HuH-7.5 (cell line): ENCODE results near the gene GPR34.
"Not testable (repeated sequence)": the region's sequence is repeated elsewhere in the genome, so short reads cannot be mapped to it uniquely, and the experiment has no call there.

Experiments used
- DNase-seq: peaks from one replicate; pipeline ENCODE4 v3.0.0; 2011; ENCODE audit warnings: low spot score

GPR34 gene

DNA sequence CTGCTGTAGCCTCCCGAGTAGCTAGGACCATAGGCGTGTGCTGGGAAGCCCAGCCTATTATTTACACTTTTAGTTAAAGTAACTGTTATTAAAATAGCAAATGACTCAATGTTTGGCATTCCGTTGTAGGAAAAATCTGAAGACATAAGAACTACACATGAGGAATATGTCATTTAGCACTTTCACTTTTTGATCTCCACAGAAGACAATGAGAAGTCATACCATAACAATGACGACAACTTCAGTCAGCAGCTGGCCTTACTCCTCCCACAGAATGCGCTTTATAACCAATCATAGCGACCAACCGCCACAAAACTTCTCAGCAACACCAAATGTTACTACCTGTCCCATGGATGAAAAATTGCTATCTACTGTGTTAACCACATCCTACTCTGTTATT lies 6.7 kb downstream of the GPR34 start:
- no peak for DNase-seq

DNA sequence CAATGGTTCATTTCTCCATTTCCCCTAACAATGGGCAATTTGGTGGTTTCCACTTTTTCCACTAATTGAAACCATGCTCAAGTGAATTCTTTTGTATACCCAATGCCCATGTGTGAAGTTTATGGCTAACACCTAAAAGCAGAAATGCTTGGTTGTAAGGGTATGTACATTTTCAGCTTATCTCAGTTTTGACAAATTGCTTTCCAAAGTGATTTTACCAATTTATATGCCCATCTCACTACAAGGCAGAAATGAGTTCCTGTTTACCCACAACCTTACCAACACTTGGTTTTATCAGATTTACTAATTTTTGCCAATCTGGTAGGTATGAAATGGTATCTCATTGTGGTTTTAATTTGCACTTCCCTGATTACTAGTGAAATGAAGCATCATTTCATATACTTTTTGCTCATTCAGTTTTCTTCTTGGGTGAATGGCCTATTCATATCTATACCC lies 14.8 kb downstream of the GPR34 start:
- no peak for DNase-seq

DNA sequence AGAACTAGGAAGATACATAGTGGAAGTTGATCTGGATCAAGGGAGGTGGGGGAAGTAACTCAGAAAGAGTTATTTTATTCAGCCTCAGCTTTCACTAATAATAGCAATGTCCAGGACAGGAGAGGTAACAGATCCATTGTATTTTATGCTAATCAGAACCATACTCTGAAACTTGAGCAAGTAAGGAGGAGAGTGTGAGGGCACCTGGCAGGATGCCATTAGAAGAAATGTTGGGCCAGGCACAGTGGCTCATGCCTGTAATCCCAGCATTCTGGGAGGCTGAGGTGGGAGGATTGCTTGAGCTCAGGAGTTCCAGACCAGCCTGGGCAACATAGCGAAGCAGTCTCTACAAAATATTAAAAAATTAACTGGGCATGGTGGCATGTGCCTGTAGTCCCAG lies 16.3 kb downstream of the GPR34 start:
- DNase-seq = no peak

DNA sequence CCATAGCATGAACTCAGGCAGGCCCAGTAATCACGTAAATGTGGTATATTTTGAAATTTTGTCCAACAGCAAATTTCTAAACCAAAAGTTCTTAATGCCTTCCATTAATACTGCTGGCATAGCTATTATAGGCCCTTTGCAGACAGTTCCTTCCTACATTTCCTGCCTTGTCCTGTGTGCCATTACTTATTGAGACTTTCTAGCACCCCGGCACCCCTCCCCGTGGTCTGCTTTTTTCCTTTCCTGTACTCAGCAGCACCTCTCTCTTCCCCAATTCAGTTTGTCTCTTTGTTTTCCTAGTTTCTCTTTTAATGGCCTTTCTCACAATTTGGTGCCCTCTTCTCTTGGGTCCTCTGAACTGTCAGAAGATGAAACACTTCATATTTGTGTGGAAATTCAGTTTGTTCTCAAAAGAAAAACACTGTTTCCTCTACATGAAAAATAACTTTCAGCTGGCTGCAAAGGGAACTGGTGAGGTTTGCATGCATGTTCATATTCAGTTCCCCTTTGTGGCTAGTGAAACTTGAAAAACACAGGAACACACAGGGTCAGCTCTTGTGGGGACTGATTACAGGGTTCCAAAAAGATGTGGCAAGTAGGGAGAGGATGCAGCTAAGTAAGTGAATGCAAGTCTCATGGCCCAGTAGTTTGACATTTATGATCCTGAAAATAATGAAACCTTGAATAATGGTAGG lies 17.1 kb downstream of the GPR34 start:
- no peak for DNase-seq

DNA sequence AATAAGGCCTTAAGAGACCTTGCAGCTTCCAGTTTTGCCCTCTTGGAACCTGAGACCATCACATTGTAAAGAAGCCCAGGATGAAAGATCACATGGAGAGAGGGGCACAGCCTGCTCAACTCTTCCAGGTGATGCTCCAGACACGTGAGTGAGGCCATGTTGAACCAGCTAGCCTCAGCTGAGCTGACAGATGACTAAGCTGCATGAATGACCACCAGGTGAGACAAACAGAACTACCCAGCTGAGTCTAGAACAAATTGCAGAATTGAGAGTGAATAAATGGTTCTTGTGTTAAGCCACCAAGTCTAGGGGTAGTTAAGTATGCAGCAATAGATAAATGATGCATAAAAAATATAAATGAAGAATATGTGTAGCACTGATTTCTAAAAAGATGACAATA lies 18.4 kb downstream of the GPR34 start:
- DNase-seq = no peak

DNA sequence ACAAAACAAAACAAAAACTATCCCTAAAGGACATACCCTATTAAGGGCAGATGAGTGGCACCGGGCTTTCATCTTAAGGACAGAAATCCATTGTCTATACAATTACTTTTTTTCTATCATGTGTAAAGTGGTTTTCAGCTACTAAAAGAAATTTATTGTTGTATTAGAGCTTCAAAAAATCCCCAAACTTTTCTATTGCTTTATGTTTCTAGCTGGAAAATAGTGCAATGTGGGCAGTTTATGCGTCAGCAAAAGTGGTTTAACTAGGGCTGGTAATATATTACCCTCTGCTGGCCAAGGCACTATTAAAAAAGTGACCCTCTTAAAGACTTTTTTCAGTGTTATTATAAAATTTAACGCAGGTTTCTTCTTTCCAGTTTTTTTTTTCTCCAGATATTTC lies 19.7 kb downstream of the GPR34 start:
- no peak for DNase-seq

DNA sequence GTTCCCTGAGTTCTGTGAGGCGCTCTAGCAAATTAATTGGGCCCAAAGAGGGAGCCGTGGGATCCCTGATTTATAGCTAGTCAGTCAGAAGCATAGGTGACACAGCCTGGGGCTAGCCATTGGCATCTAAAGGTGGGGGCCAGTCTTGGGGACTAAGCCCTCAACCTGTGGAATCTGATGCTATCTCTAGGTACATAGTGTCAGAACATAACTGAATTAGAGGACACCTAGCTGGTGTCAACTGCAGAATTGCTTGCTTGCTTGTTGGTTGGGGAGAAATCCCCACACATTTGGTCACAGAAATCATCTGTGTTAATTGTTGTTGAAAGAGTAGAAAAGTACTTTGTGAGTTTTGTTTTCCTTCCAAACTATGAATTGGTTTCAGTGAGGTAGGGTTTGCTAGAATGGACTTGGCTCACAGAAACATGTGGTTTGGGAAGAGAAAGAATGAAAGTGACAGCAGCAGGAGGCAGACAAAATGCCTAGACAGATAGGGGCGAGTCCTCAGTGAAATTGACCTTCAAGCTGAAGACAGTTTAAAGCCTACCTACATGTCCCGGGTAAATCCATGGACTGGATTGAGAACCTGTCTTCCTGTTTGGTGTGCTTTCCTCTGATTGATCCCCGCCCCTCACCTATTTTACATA lies 22.4 kb downstream of the GPR34 start:
- no peak for DNase-seq

DNA sequence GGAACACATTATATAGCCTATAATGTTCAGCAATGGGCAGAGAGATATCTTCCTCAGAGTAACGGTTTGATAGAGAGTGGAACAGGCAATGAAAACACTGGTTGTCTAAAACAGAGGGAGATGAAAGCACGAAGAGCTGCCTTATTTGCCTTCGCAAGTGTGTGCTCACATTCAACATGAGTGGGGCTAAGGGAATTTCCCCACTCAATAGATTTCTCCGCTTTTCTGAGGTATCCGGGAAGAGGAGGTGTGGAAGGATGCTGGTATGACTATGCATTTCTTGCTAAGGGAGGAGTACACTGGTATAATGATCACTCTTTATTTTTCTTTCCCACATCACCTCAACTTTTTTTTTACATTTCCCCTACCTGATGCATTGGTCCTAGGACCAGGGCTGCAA lies 27.4 kb downstream of the GPR34 start:
- DNase-seq = no peak

DNA sequence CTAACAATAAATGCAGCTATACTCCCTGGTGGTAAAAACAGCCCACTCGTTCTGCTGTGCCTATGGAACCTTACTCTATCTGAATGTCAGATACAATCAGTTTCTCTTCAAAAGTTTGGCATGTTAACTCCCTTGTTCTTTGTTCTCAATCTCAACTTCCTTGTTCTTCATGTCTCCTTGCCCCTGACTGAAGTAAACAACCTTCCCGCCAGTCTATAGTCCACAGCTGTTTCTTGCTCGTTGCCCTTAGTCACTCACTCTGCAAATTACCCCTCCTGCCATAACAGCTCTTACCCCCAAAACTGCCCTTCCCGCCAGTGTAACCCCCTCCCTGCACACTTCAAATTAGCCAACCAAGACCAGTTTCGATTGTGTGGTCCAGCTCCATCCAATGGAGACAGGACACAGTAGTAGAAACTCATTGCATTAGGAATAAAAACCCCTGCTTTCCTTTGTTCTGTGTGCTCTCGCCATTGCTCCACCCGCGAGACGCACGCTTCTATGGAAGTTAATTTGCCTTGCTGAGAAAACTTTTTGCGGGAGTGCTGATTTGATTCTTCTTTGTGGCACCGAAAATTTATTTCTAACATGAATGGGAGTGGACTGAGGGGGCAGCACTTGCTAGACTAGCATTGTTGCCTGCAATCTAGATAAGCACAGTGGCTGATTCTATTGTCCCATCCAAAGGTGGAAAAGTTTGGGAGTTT lies 28.1 kb downstream of the GPR34 start:
- DNase-seq = no peak

DNA sequence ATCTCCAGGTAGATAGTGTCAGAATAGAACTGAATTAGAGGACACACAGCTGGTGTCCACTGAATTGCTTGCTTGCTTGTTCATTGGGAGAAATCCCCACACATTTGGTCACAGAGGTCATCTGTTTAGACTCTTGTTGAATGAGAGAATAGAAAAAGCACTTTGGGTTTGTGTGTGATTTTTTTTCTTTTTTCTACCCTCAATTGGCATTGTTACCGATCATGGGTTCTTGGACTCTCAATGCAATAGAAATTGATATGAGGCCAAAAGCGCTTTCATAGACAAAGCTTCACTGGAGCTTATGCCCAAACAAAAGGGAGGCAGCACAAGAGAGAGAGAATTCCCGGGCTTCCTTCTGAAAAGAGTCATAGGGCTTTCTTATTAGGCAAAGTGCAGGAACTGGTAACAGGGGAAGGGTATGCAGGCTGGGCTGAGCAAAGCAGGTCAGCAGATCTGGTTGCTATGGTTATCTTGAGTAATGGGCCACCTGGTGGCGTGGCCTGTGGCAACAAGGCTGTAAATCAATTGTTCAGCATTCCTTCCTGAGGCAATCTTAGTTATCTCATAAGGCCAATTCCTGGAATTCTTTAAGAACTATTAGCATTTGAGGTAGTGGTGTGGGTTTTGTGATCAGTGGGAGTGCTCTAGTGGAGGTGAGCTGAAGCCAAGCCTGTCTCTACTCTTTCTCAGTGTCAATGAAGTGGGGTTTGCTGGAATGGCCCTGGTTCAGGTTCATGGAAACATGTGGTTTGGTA lies 29.9 kb downstream of the GPR34 start:
- no peak for DNase-seq

DNA sequence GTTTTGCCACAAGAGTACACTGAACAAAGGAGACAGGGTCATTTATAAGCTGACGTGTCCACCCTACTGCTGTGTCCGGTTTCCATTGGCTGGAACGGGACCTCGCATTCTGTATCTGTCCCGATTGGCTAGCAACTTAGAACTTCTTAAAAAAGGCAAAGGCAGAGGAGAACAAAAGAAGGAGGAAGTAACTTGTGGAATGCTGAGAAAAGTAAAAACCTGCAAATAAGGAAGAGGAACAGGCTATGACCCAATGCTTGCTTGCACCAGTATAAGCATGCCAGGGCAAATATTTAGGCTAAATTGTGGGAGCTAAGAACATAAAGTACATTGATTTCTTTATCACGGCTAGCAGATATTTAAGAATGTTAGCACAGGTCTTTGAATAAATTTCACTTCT lies 30.8 kb downstream of the GPR34 start:
- not testable (repeated sequence) for DNase-seq

DNA sequence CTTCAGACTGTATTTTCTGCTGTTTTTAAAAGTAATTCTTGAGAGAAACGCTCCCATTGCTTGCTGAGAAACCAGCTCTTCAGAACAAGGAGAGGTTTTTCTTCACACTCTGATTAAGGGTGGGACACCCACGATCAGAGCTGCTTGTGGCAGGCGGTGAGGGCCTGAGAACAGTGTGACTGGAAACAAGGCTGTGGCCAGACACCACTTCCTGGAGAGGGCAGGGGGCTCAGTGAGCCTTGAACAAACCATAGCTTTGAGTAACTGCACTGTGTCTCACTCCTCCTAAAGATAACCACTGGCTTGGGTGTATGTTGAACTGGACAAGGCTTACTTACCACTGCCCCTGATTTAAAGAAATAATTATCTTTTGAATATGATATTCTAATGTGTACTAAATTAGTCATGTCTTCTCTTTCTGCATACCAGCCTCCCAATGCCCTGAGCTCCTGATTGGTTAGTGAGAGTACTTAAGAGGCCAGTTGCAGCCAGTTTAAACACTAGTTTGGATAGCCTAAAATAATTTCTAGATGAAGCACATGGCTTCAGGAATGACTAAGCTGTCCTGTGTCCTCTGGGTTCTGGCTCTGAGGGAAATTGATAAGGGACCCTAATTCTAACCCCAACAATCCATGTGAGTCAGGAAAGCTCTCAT lies 31.5 kb downstream of the GPR34 start:
- no peak for DNase-seq

DNA sequence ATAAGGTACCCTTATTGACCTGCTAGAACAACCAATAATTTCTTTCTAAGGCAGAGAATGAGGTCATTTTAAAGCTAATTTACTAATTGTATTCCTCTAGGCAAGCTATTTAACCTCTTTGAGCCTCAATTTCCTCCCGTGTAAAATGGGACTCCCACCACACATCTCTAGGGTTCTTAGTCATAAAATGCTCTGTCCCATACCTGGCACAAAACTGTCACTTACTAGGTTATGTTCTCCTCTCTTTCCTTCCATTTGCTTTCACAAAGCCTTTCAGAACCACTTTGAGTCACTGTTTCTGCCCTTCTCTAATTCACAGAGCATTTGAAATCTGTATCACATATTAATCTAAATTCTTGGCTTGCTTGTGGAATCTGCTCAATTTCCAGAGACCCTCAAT lies 32.8 kb downstream of the GPR34 start:
- DNase-seq = no peak

DNA sequence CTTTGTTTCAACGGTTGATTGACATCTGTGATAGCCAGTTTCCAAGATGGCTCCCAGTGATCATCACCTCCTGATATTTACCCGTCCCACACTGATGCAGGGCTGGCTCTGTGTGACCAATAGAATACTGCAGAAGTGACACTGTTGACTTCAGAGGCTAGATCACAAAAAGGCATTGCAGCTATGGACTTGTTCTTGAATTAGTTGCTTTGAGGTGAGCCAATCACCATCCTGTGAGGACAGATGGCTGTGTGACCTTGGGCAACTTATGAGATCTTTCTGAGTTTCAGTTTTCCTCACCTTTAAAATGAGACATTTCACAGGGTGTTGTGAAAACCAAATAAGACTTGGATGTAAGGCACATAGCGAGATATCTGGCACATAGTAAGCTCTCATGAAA lies 33.4 kb downstream of the GPR34 start:
- DNase-seq = no peak

DNA sequence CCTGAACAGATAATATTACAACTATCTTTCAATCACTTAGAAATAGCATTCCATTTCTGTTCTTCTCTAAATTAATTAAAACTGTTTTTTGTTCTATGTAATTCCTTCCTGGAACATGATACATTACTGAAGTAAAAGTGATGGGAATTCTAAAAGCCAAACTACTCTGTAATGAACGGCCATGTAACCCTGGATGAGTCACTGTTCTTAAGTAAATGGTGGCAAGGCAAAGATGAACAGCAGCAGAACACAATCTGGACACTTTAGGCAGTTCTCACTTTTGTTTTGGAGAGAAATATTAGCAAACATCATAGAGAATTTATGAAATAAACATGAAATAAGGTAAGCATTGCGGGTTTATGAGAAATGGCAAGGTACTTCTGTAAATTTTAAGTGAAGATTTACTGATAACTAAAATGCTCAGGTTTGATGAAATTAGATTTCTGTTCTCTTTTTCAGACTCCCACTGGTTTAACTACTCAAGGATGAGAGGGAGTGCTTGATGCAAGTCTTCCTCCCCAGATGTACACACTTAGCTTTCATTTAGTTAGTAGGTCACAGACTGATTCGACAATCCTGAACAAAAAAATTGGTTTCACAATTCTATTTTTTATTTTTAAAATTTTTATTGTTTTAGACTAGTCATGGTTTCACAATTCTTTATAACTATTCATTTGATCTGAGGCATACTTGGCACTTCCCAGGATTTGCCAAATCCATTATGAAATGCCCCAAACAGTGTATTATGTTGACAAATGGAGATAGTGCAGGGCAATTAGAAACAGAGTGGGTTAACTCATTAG lies 34.2 kb downstream of the GPR34 start:
- no peak for DNase-seq

DNA sequence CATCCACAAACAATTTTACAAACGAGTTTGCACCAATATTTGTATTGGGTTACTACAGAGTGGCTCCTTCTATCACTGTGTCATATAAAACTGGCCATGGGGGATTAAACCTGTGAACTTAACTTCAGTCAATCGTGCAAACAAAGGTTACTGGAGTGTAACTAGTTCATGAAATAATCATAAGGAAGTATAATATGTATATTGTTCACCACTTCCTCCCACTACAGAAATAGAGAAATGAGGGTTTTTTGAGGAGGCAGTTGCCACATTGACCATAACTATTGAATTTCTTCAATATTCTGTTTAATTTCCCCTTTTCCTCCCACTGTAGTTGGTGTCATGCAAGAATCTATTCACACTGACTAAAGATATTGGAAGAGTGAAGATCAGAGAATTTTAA lies 35.1 kb downstream of the GPR34 start, which contains the start of gene GPR82:
Gene GPR82 (plus strand): TSS at position 356 of the 400 bp plus-strand sequence. CDS start 2,846 bp downstream, outside the sequence.
- no peak for DNase-seq

DNA sequence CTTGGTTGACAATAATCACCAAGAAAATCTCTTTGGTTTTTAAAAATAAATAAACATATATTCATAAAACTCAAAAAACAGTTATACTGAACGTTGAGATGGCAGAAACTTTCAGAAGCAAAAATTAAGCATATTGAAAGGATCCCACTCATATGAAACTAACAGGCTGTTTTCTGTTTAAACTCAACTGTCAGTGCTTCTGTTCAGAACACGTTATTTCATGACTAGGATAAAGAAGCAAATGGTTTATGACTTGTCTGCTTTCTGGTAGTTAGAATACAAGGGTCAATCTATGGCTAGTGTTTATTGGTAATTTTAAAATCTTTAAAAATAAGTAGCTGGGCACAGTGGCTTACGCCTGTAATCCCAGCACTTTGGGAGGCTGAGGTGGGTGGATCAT lies 39.4 kb downstream of the GPR34 start:
- no peak for DNase-seq

DNA sequence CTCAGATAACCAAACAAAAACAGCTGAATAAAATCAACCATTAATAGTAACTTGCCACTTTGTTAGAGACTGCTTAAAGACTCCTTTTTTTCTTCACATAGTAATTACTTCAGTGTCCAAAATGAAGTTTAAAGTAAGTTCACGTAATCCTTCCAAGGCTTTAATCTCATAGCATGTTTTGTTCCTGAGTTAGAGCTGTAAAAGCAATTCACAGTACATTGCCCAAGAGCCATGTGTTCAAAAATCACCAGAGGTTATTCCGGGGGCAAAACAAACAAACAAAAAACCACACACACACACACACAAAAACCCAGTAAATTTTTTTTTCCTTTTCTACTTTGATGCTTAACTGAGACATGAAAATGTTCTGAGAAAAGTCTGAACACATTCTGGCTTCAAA lies 41.3 kb downstream of the GPR34 start:
- no peak for DNase-seq

DNA sequence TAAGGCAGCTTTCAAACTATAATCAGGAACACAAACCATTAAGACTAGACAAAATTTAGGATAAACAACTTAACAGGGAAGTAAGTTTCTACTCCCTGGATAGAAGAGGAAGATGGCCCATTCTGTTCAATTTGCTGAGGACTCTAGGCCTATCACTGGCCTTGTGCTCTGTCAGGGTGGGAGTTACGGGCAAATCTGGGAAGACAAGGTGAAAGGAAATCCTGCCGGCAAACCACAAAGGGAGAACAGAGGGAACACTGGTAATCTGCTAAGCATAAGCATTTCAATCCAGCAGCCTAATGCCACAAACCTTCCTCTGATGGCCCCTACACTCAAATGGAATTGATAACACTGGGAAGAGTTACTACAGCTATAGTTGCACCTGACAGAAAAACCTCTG lies 43.5 kb downstream of the GPR34 start:
- no peak for DNase-seq

DNA sequence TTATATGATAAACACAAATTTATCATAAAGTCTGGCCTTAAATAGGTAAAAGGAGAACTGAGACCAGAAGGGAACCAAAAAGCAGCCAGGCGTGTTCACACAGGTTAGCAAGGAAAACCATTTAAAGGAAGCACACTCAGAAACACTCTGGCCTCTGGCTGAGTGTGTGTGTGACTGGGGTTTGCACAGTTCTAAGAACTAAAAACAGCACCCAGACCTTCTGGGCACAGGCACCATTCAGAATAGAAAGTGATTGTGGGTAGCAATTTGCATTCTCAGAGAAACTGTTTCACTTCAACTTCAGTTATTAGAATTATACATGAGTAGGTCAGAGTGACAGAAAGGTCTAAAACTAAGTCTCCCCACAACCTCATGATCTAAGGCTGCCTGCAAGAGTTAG lies 45.2 kb downstream of the GPR34 start:
- DNase-seq = no peak

DNA sequence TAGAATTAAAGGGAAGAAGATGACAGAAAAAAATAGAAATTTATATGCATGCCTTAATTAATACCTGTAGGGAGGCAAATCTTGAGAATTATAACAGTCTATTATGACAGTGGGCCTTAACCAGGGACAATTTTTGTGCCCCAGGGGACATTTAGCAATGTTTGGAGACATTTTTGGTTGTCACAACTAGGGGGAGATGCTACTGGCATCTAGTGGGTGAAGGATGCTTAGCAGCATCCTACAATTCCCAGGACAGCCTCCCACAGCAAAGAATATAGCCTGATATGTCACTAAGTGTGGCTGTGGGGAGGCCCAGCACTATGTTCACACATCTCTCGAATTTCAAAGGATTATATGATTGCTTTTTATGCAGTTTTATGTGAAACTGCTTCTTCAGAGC lies 45.8 kb downstream of the GPR34 start:
- no peak for DNase-seq
